ENCODE measurements around the gene VCPKMT.
"Not testable (repeated sequence)": the region's sequence is repeated elsewhere in the genome, so short reads cannot be mapped to it uniquely, and the experiment has no call there.

Gene VCPKMT

DNA sequence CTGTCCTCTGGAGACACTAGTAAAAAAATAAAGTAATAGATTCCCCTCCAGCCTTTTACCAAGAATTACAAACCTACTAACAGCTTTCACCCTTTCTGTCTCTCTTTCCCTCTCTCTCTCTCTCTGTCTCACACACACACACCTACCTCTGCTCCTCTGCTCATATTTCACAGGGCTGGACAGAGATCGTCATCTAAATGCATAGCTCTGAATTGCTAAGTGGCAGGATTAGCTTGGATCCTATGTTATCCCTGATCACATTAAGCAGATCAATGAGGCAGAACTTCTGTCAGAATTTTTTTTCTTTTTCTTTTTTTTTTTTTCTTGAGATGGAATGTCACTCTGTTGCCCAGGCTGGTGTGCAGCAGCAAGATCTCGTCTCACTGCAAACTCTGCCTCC is 22.9 kb downstream of the VCPKMT start:
- in situ Hi-C loops (cut with HindIII; ENCODE audit: low sequenced_read_pairs): no loop called here

DNA sequence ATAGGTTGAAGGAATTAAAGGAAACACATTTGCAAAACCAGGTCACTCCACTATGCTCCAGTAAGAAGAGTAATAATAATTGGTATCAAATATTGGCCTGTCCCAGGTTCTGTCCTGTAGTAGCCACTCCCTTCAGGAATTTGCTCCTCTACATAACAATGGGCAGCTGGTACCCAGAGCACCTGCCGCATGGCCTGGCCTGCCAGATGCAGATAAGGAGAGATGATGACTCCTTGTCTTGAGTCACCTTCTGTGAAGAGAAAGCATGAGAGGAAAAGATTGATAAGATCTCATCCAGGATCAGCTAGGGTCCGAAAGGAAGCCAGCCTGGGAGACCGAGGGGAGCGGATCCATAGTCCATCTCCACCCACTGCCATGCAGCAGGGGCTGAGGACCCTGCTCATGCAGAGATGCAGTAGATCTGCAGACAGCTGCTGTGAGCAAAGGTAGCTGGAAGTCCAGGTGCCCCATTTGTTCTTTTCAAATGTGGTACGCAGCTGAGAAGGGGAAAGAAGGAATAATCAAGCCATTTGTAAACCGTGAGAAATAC is 24.3 kb downstream of the VCPKMT start:
- in situ Hi-C loops (cut with HindIII; ENCODE audit: low sequenced_read_pairs): no loop called here

DNA sequence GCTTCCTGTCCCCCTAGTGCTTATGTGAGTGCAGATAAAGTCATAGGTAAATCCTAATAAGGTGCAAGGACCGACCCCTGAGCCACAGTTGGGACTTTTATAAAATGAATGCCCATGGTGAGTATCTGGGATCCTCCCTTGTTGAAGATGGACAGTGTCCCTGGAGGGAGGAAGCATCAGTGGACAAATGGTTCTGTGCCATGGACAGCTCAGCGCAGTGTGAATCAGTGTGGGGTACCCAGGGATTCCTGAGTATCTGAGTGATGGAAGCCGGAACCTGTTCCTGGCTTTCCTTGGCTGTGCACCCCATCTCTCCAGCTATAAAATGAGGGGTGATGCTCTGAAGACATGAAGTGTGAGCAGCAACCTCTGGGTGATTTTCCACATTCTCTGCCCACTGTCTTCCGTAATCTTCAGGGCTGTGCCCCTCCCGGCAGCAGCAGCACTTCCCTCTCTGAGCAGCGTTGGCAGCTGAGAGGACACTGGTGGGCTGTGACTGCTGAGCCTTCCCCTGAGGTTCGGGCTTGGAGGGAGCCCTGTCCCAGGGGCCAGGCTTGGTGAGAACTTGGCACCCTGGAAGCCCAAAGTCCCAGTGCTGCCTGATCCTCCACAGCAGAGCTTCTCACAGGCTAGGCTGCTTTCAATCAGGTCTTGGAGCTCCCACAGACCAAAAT is 25.0 kb downstream of the VCPKMT start:
- in situ Hi-C loops (cut with HindIII; ENCODE audit: low sequenced_read_pairs): no loop called here

DNA sequence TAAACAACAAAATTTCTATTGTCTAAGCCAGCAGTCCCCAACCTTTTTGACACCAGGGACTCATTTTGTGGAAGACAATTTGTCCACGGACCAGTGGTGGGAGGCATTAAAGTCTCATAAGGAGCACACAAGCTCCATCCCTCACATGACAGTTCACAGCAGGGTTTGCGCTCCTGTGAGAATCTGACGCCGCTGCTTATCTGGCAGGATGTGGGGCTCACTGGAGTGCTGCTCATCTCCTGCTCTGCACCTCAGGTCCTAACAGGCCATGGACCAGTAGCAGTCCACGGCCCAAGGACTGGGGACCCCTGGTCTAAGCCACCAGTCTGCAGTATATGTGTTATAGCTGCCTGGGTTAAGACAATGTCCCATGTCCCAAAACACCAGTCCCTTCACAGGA is 27.2 kb downstream of the VCPKMT start:
- in situ Hi-C loops (cut with HindIII; ENCODE audit: low sequenced_read_pairs): no loop called here

DNA sequence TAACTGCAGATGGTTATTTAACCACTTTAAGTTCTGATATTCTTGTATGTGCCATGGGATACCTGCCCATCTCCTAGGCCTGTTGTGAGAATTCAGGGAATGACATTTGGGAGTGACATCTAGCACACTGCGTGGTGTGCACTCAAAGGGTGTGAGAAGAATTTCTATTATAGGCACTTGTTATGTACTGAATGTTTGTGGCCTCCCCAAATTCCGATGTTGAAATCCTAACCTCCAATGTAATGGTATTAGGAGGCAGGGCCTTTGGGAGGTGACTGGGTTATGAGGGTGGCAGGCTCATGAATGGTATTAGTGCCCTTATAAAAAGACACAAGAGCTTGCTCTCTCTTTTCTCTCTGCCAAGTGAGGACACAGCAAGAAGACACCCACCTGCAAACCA is 27.6 kb downstream of the VCPKMT start:
- in situ Hi-C loops (cut with HindIII; ENCODE audit: low sequenced_read_pairs): no loop called here

DNA sequence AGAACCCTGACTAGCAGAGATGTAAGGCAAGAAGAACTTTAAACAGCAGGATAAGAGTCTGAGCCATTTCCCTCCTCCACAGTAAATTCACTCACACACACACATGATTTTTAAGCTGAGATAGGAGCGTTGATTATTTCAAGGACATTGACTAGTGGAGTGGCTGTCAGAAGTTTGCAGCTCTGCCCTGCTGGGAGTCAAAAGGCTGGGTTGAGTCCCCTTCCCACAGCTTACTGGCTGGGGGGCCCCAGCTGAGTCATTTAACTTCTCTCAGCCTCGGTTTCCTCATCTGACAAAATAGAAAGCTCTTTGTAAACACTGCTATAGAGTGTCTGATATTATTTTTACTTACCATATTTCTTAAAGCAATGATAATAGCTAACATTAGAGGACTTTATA is 28.3 kb downstream of the VCPKMT start:
- in situ Hi-C loops (cut with HindIII; ENCODE audit: low sequenced_read_pairs): no loop called here

DNA sequence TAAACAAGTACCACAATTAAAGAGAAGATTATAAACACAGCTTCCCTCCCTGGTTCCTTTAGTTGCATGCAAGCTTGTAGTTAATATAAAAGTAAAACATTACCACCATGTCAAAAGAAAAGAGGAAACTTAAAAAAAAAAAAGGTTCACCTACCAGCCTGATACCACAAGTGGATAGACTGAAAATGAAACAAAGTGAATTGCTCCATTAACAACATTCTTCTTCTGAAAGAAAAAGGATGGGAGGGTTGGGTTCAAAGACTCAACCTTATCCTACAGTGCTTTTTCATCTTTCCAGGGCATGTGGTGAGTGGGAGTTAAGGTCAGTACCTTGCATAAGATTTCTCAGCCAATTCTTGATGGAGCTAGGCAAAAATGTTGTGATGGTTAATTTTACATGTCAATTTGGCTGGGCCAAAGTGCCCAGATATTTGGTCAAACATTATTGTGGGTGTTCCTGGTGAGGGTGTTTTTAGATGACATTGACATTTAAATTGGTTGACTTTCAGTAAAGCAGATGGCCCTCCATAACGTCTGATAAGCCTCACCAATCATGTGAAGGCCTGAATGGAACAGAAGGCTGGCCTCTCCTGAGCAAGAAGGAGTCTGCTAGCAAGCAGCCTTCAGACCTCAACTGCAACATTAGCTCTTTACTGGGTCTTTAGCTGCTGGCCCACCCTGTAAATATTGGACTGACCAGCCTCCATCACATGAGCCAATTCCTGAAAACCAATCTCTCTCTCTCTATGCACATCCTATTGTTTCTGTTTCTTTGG is 28.8 kb downstream of the VCPKMT start:
- in situ Hi-C loops (cut with HindIII; ENCODE audit: low sequenced_read_pairs): no loop called here

DNA sequence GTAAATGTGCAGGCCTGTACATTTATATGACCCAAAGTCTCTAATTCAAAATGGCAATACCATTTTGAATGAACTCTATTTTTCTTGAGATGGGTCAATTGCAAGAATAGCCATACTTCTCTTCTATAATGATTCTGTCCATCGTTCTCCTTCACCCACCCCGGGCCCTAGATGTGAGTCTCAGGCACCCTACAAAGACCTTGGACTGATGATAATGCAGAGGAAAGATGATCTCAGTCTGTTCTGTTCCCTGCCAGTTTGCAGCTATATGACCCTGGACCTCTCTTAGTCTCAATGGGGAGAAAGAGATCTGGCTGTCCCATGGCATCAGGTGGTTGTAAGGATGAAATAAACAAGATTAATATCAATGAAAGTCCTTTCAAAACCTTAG is 30.1 kb downstream of the VCPKMT start:
- in situ Hi-C loops (cut with HindIII; ENCODE audit: low sequenced_read_pairs): no loop called here

DNA sequence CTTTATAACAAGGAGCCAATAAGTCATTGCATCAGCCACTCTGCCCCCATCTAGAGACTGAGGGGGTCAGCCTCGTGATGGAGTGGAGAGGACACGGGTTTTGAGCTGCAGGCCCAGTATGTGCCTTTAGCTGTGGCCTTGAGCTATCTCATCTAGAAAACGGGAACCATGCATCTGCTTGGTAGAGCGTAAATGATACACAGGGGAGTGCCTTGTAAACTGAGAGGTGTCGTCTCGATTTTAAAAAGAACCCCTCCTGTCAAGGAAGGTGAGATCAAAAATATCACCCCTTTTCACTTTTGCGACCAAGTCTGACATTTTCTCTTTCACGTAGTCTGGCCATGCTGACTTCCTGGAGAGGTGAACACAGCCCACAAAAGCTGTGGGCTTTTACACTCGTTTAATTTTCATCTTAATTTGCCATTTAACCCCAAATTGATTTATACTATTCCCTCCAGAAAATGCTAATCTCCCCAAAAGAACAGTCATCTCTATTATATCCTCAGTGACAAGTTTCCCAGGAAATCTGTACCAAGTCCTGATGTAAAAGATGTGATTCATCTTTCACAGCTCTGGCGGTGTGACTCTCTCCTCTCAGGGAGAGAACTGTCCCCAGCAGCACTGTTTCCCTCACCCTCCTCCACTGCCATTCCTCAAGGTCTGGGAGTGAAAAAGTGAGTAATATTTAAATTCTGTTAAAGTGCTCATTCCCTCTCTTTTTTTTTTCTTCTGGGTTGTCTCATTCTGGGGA is 30.6 kb downstream of the VCPKMT start:
- in situ Hi-C loops (cut with HindIII; ENCODE audit: low sequenced_read_pairs): no loop called here

DNA sequence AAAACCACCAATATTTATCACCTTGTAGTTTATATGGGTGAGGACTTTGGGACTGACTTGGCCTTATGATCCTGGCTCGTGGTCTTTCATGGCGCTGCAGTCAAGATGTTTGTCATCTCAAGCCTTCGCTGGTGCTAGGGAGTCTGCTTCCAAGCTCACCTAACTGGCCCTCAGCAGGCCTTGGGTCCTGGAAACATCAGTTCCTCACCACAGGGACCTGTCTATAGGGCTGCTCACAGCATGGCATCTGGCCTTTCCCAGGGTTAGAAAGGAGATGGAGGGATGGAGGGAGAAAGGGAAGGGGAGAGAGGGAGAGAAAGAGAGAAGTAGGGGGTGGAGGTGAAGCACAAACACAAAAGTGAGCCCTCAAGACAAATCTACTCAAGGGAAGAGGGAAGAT is 31.7 kb downstream of the VCPKMT start:
- in situ Hi-C loops (cut with HindIII; ENCODE audit: low sequenced_read_pairs): no loop called here

DNA sequence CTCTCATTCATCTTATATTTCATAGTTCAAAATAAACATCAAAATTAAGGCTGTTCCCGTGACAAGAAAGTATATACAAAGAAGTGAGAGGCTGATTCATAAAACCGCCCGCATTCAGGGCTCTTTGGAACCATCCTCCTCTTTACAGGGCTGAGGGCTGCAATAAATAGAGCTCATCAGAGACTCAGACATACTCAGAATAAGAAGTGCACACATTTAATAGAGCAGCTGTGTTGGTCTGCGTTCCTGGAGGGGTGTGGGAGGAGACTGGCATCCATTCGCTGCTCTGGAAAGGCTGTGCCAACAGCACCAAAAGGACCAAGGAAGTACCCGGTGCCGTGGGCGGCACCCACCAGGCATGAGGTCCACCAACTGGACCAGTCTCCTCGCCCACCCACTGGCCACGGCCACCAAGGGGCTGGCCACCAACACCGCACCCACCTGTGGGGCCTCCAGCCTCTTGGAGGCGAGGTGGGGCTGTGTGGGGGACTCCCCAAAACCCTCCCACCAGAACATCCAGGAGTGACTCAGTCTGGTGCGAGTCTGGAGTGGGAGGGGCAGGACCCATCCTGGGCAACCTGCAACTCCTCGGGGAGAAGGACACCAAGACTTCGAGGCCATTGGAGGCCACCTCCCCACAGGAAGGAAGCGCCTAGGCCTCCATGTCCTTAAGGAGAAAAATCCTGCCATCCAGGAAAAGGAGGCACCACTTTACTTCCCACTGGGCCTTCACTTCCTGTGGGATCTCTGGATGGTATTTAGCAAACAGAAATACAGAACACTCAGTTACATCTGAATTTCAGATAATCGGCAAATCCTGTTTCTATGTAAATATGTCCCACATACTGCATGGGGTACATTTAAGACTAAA is 32.7 kb downstream of the VCPKMT start:
- in situ Hi-C loops (cut with HindIII; ENCODE audit: low sequenced_read_pairs): no loop called here

DNA sequence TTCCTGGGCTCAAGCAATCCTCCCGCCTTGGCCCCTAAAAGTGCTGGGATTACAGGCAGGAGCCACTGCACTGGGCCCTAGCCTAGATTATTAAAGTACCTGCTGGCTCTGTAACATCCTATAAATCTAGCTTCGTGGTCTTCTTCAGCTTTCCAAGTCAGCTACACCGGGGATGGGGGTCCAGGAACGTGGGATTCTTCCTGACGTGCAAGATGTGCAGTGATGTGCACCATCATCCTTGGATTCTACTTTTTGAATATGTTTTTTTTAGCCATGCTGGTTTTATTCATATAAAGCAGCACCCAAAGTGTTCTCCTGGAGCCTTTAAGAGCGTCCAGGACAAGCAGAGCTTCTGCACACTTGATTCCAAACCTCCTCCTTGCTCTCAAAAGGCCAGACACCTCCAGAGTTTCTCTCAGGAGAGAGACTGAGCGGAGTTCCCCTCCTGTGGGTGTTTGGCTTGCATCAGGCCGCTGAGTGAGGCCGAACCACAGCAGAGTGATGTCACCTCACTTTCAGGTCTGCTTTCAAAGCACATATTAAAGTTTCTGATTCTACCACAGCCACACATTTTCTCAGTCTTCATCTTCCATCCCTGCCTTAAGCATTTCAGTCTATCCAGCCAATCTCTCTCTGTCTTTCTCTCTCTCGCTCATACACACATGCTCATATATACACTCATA is 33.4 kb downstream of the VCPKMT start:
- in situ Hi-C loops (cut with HindIII; ENCODE audit: low sequenced_read_pairs): no loop called here

DNA sequence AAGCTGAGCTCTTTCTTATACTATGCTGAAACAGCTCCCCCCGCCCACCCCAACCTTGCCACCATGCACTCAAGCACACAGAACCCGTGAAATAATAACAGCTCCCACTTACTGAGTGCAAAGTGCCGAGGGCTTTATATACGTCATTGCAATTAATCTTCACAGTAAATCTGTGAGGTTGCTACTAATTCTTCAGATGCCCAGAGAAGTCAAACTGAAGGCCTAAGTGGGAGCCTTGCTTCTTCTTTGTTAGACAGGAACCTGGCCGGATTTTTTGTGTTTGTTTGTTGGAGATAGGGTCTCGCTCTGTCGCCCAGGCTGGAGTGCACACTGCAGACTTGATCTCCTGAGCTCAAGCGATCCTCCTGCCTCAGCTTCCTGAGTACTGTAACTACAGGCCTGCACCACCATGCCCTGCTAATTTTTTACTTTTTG is 34.0 kb downstream of the VCPKMT start:
- in situ Hi-C loops (cut with HindIII; ENCODE audit: low sequenced_read_pairs): no loop called here

DNA sequence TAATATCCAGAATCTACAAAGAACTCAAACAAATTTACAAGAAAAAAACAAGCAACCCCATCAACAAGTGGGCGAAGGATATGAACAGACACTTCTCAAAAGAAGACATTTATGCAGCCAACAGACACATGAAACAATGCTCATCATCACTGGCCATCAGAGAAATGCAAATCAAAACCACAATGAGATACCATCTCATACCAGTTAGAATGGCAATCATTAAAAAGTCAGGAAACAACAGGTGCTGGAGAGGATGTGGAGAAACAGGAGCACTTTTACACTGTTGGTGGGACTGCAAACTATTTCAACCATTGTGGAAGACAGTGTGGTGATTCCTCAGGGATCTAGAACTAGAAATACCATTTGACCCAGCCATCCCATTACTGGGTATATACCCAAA is 37.3 kb downstream of the VCPKMT start:
- in situ Hi-C loops (cut with HindIII; ENCODE audit: low sequenced_read_pairs): not testable (repeated sequence)

DNA sequence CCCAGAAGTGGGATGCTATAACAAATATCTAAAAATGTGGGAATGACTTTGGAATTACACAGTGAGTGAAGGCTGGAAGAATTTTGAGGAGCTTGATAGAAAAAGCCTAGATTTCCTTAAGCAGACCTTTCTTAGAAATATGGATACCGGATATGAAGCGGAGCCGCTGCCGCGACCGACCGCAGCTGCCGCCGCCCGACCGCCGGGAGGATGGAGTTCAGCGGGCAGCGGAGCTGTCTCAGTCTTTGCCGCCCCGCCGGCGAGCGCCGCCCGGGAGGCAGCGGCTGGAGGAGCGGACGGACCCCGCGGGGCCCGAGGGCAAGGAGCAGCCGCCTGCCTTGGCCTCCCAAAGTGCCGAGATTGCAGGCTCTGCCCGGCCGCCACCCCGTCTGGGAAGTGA is 42.7 kb downstream of the VCPKMT start:
- in situ Hi-C loops (cut with HindIII; ENCODE audit: low sequenced_read_pairs): loop anchor here (5.0 kb wide), 1 partner anchor 81 kb away; no protein-coding TSS in a partner anchor

DNA sequence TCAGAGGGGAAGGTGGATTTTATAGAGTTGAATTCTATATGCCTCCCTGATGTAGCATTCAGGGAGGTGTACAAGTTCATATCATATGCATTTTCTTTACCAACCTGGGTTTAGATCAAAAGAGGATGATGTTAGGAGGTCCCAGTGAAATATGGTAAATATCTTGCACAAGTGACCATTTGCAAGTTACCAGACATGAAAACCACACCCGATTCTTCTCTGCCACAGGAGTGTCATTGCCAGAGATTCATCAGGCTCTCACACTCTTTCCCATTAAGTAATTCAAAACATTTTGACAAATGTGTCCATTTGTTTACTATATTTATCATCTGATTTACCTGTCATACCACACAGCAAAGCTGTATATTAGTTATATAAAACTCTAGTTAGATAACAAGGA is 44.0 kb downstream of the VCPKMT start:
- in situ Hi-C loops (cut with HindIII; ENCODE audit: low sequenced_read_pairs): loop anchor here (5.0 kb wide), 1 partner anchor 80 kb away; no protein-coding TSS in a partner anchor

DNA sequence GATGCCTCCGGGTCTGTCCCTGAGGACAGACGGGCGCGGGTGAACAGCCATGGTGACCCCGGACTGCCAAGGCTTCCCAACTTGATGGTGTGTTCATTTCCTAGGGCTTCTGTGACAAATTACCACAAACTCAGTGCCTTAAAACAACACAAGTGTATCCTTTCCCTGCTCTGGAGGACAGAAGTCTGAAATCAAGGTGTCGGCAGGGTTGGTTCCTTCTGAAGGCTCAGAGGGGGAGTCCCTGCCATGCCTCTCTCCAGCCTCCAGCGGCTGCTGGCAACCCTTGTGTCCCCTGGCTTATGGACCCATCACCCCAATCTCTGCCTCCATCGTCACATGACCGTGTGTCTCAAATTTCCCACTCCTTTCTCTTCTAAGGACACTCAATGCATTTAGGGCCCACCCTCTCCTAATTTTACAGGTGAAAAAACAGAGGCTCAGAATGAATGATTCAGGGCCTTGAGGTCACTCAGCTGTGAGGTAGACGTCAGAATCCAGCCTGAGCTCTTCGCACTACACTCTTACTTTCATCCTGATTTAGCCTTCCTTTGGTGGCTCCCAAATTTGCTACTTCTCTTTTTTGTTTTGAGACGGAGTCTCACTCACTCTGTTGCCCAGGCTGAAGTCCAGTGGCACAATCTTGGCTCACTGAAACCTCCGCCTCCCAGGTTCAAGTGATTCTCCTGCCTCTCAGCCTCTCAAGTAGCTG is 45.4 kb downstream of the VCPKMT start:
- in situ Hi-C loops (cut with HindIII; ENCODE audit: low sequenced_read_pairs): loop anchor here (5.0 kb wide), 1 partner anchor 79 kb away; no protein-coding TSS in a partner anchor

DNA sequence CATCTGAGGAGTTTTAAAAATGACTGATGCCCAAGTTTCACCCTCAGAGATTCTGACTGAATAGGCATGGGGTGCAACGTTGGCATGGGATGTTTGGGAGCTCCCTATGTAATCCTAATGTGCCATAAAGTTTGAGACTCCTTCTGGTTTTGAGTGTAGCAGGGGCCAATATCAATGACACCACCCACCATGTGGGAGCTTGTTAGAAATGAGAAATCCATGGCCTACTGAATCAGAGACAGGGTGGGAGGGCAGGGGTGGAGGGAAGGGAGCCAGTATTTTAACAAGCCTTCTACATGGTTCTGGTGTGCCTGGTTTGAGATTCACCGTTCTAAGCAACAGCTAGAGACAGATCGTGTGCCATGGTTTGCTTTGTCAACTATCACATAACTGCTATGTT is 46.1 kb downstream of the VCPKMT start:
- in situ Hi-C loops (cut with HindIII; ENCODE audit: low sequenced_read_pairs): loop anchor here (5.0 kb wide), 1 partner anchor 78 kb away; no protein-coding TSS in a partner anchor

DNA sequence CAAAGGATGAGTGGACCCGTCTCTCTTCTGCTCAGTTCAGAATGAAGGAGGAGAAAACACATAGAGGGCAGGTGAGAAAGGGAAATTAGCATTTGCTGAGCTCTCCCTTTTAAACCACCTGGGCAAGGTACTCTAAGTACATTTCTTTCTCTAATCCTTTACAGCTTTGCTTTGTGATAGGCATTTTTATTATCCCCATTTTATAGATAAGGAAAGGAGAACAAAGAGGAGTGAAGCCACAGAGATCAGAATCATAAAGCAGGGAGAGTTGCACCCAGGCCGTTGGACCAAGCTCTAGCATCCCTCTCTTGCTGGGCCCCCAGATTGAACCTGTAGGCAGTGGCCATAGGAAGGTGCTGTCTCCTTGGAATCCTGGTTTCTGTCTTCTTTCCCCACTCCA is 47.0 kb downstream of the VCPKMT start:
- in situ Hi-C loops (cut with HindIII; ENCODE audit: low sequenced_read_pairs): no loop called here
